GM19372 (cell line): ENCODE data around the gene MYO1H.
"Not testable (repeated sequence)": the region's sequence is repeated elsewhere in the genome, so short reads cannot be mapped to it uniquely, and the experiment has no call there.

Experiments used
- ATAC-seq: cut with Tn5 transposase; IDR thresholded peaks from one replicate; pipeline ENCODE4 v1.9.1; 2021; ENCODE audit warnings: mild to moderate bottlenecking, low read depth, moderate library complexity; ENCODE audit not compliant: unreplicated experiment

MYO1H gene

GRCh38 chr12:109393437-109394345 is 46.0 kb downstream of the MYO1H start:
- no peak for ATAC-seq

- no peak for ATAC-seq
These were observed 47.2 kb downstream of the MYO1H start for GRCh38 chr12:109394891-109395290.

- ATAC-seq, result not testable (repeated sequence)
These were observed 57.1 kb downstream of the MYO1H start for GRCh38 chr12:109404841-109405240.

- ATAC-seq, result not testable (repeated sequence)
These were observed 58.4 kb downstream of the MYO1H start for GRCh38 chr12:109406147-109406546.

GRCh38 chr12:109418848-109419480 is 71.3 kb downstream of the MYO1H start:
- no peak for ATAC-seq

- ATAC-seq, result no peak
These were observed 73.8 kb downstream of the MYO1H start for GRCh38 chr12:109421355-109422087.

- no peak for ATAC-seq
These were observed 74.6 kb downstream of the MYO1H start for GRCh38 chr12:109422251-109422650.

- ATAC-seq, result no peak
These were observed 75.7 kb downstream of the MYO1H start for GRCh38 chr12:109423392-109423791.

- ATAC-seq, result no peak
These were observed 80.4 kb downstream of the MYO1H start for GRCh38 chr12:109428037-109428629.

- not testable (repeated sequence) for ATAC-seq
These were observed 81.1 kb downstream of the MYO1H start for GRCh38 chr12:109428804-109429203.

- no peak for ATAC-seq
These were observed 82.5 kb downstream of the MYO1H start for GRCh38 chr12:109430244-109430643.

- no peak for ATAC-seq
These were observed 84.7 kb downstream of the MYO1H start for GRCh38 chr12:109432431-109432830.

GRCh38 chr12:109432842-109433304 is 85.2 kb downstream of the MYO1H start:
- ATAC-seq, result no peak

- ATAC-seq, result no peak
These were observed 85.9 kb downstream of the MYO1H start for GRCh38 chr12:109433618-109434017.

GRCh38 chr12:109434582-109434981 is 86.9 kb downstream of the MYO1H start:
- ATAC-seq, result no peak

GRCh38 chr12:109435428-109436187 is 87.9 kb downstream of the MYO1H start:
- no peak for ATAC-seq

- ATAC-seq, result no peak
These were observed 88.5 kb downstream of the MYO1H start for GRCh38 chr12:109436188-109436560.

- ATAC-seq, result no peak
These were observed 91.5 kb downstream of the MYO1H start for GRCh38 chr12:109439181-109439580.

GRCh38 chr12:109439951-109440350 is 92.3 kb downstream of the MYO1H start:
- ATAC-seq, result not testable (repeated sequence)
